Measurements from ENCODE around the gene ZNF547. TPM values are rescaled to one million over a fixed set of nuclear protein-coding genes. Genes with fewer than 3 reads are reported as not detected.

ZNF547 gene
- total and polyA plus RNA-seq, 2 of the 8 experiments (the other 6 are each of a cell fraction or from before 2014, with no cell fraction given) = 1.1 to 2.1 TPM

GRCh38 chr19:57338877-57339276 lies 24.5 kb upstream of the ZNF547 start:
- H4K20me1 ChIP-seq (replicated peaks in 1 of 2; ENCODE audit: control insufficient read depth in 1 of 2, insufficient read depth in 2 of 2, low read length in 2 of 2) = peaks cover 0 to 3% of the 10 kb centered on the region in 2 experiments
- H3K18ac ChIP-seq (ENCODE audit: extremely low read depth, low read length) = no peak overlapping the region
- DNase-seq (ENCODE audit: low read depth in 1 of 2, low spot score in 2 of 2) = no peak
- H2AFZ ChIP-seq (ENCODE audit: low read length) = no peak overlapping the region
- no peak overlapping the region for H4K8ac ChIP-seq (ENCODE audit: extremely low read depth, insufficient read depth, low read length)
- H2AK5ac ChIP-seq (ENCODE audit: low read depth, low read length) = no peak overlapping the region
- no peak overlapping the region for H2BK12ac ChIP-seq (ENCODE audit: low read depth, low read length)
- no peaks in the 10 kb centered on the region for H3K36me3 ChIP-seq (ENCODE audit: control insufficient read depth in 2 of 4, insufficient read depth in 4 of 4, low read length in 3 of 4)
- no peaks in the 10 kb centered on the region for H3K23me2 ChIP-seq (ENCODE audit: low read depth, low read length)
- no peak overlapping the region for H3K4ac ChIP-seq (replicated peaks; ENCODE audit: insufficient read length, low read depth, low read length)
- no peak overlapping the region for H2BK120ac ChIP-seq (replicated peaks; ENCODE audit: low read depth, low read length)
- no peaks in the 10 kb centered on the region for H3K4me1 ChIP-seq (replicated peaks in 1 of 4; ENCODE audit: control insufficient read depth in 3 of 4, insufficient read depth in 4 of 4, low read length in 3 of 4)
- no peak for FAIRE-seq
- H3K79me2 ChIP-seq (ENCODE audit: control insufficient read depth in 1 of 2, insufficient read depth in 2 of 2, low read length in 2 of 2) = no peaks in the 10 kb centered on the region
- CTCF ChIA-PET (ENCODE audit: partially characterized antibody) = interaction anchor here (1.0 to 1.5 kb wide), 2 partner anchors 10 to 13 kb away, joined by 3 read pairs; no protein-coding TSS in a partner anchor
- no peak overlapping the region for H2BK5ac ChIP-seq (ENCODE audit: low read depth, low read length)
- no peak overlapping the region for H4K5ac ChIP-seq (ENCODE audit: insufficient read length, low read depth, low read length)
- no peak overlapping the region for H2BK15ac ChIP-seq (ENCODE audit: low read length)
- no peak overlapping the region for H3K27ac ChIP-seq (ENCODE audit: low read depth, low read length)
- TF ChIP-seq SRF (IDR thresholded peaks at IDR 0.05; ENCODE audit: low read depth, low read length) = no peak
- TF ChIP-seq SP1 (IDR thresholded peaks at IDR 0.05; ENCODE audit: low read depth, low read length) = no peak
- no peak for TF ChIP-seq POLR2AphosphoS5 (IDR thresholded peaks at IDR 0.05; ENCODE audit: low read depth, low read length)
- TF ChIP-seq JUND (IDR thresholded peaks at IDR 0.05; ENCODE audit: low read length) = no peak
- TF ChIP-seq SIX5 (IDR thresholded peaks at IDR 0.05; ENCODE audit: low read depth, low read length) = no peak
- TF ChIP-seq POLR2A (IDR thresholded peaks at IDR 0.05; ENCODE audit: control extremely low read depth in 1 of 2, low read depth in 2 of 2, low read length in 2 of 2) = no peak
- TF ChIP-seq PHF8 (conservative IDR thresholded peaks at IDR 0.05; ENCODE audit: low read depth, low read length) = no peak
- TF ChIP-seq RXRA (IDR thresholded peaks at IDR 0.05; ENCODE audit: insufficient read depth, low read depth, low read length) = no peak
- TF ChIP-seq TAF1 (IDR thresholded peaks at IDR 0.05; ENCODE audit: low read depth, low read length) = no peak
- TF ChIP-seq TEAD4 (IDR thresholded peaks at IDR 0.05; ENCODE audit: low read depth, low read length) = no peak
- TF ChIP-seq ATF3 (IDR thresholded peaks at IDR 0.05; ENCODE audit: insufficient read depth, low read depth, low read length) = no peak
- TF ChIP-seq KDM1A (IDR thresholded peaks at IDR 0.05; ENCODE audit: borderline replicate concordance, low read length) = no peak
- TF ChIP-seq HDAC2 (IDR thresholded peaks at IDR 0.05; ENCODE audit: borderline replicate concordance in 1 of 2, low read depth in 2 of 2, low read length in 2 of 2) = no peak
- H3K4me3 ChIP-seq (ENCODE audit: extremely low read depth in 1 of 4, insufficient read depth in 2 of 4, low read depth in 3 of 4, low read length in 4 of 4) = no peak overlapping the region
- POLR2A ChIA-PET (ENCODE audit: partially characterized antibody) = interaction anchor here (1.7 kb wide), 1 partner anchor 12 kb away, joined by 5 read pairs; the partner anchor contains the start of gene ZNF304
- WGBS, 2 experiments (ENCODE audit: extremely low coverage in 1 of 2, insufficient coverage in 1 of 2, insufficient read length in 1 of 2, insufficient replicate concordance in 2 of 2, low coverage in 1 of 2, low lambda C conversion rate in 2 of 2, missing lambda C conversion rate in 1 of 2) = 79% methylated on average over 3 of the region's 3 CpGs; no CpG with 5 or more reads in 1 of the 2 experiments
- H3K14ac ChIP-seq (ENCODE audit: insufficient read length) = no peak overlapping the region
- no peak overlapping the region for H3K56ac ChIP-seq (replicated peaks; ENCODE audit: insufficient read length, low read depth, low read length)
- no peaks in the 10 kb centered on the region for H3K9me3 ChIP-seq (ENCODE audit: insufficient read depth in 2 of 2, low read depth in 1 of 2, low read length in 1 of 2)
- no peak overlapping the region for H3K9ac ChIP-seq (replicated peaks in 1 of 4; ENCODE audit: extremely low read depth in 1 of 4, low read depth in 3 of 4, low read length in 3 of 4)
- H3K27me3 ChIP-seq (replicated peaks in 1 of 4; ENCODE audit: control insufficient read depth in 3 of 4, extremely low read depth in 1 of 4, insufficient read depth in 3 of 4, low read length in 3 of 4) = no peaks in the 10 kb centered on the region
- no peak overlapping the region for H4K91ac ChIP-seq (replicated peaks; ENCODE audit: insufficient read length, low read length)
- H3K79me1 ChIP-seq (ENCODE audit: low read depth, low read length) = no peaks in the 10 kb centered on the region
- no peak overlapping the region for H3K23ac ChIP-seq (ENCODE audit: insufficient read length)
- no peak overlapping the region for H3K4me2 ChIP-seq (ENCODE audit: insufficient read depth in 1 of 2, low read depth in 2 of 2, low read length in 2 of 2)
- H2BK20ac ChIP-seq (ENCODE audit: low read length) = no peak overlapping the region

Measured in H1 (cell line).